HepG2 (cell line): Measurements from ENCODE around the gene TUBA4A. TPM values are rescaled to one million over a fixed set of nuclear protein-coding genes. Genes with fewer than 3 reads are reported as not detected.

Experiments
- ADNP ChIP-seq: sonication (generic); formaldehyde crosslinking; IDR thresholded peaks from 2 replicates; pipeline ENCODE4 v1.4.0; 2020; ENCODE audit warnings: missing genetic modification reagents
- CREB3 ChIP-seq: sonication (generic); formaldehyde crosslinking; IDR thresholded peaks from 2 replicates; pipeline ENCODE4 v1.5.0; 2020; ENCODE audit warnings: missing genetic modification reagents
- IKZF1 ChIP-seq: fragments of 450-650 bp; IDR thresholded peaks from 2 replicates; pipeline ENCODE4 v1.7.1; 2016
- KLF16 ChIP-seq, 2 experiments: sonication (generic) in 1 of 2; formaldehyde crosslinking in 1 of 2; IDR thresholded peaks; 2 replicates each; pipeline versions ENCODE4 v1.6.1 to v1.8.0; 2016 to 2023; ENCODE audit warnings: missing genetic modification reagents in 2 of 2, missing compliant biosample characterization in 1 of 2
- NCOA1 ChIP-seq: sonication (generic); formaldehyde crosslinking; IDR thresholded peaks from 2 replicates; pipeline ENCODE4 v1.9.0; 2021; ENCODE audit warnings: missing genetic modification reagents
- SRSF4 ChIP-seq: fragments of 200-400 bp; formaldehyde crosslinking; IDR thresholded peaks from one replicate; pipeline ENCODE4 v1.6.1; 2018; ENCODE audit warnings: mild to moderate bottlenecking, low read depth, low read length, moderate library complexity; ENCODE audit not compliant: poor library complexity, severe bottlenecking
- ZBTB8A ChIP-seq: sonication (generic); formaldehyde crosslinking; IDR thresholded peaks from 2 replicates; pipeline ENCODE4 v1.4.0; 2020; ENCODE audit warnings: mild to moderate bottlenecking, low read depth, missing genetic modification reagents, borderline replicate concordance
- ZNF136 ChIP-seq: sonication (generic); formaldehyde crosslinking; IDR thresholded peaks from 2 replicates; pipeline ENCODE4 v1.8.1; 2022; ENCODE audit warnings: low read depth, mild to moderate bottlenecking, moderate library complexity, missing genetic modification reagents
- ZSCAN31 ChIP-seq: sonication (generic); formaldehyde crosslinking; IDR thresholded peaks from 2 replicates; pipeline ENCODE4 v1.5.0; 2020; ENCODE audit warnings: low read depth, mild to moderate bottlenecking, missing genetic modification reagents
- ZUFSP ChIP-seq: sonication (generic); formaldehyde crosslinking; IDR thresholded peaks from 2 replicates; pipeline ENCODE4 v1.9.0; 2021; ENCODE audit warnings: missing genetic modification reagents, mild to moderate bottlenecking, borderline replicate concordance
- polyA plus RNA-seq, 8 experiments: library from polyadenylated mRNA; depleted of rRNA in 3 of 8; stranded (reverse) in 7 of 8; unstranded in 1 of 8; fragments of >200 nt; fragmentation: Illumina TruSeq in 4 of 8; extraction: Trizol in 4 of 8; gene quantifications; 2 replicates each; pipeline versions ENCODE4 v1.2.1 to v1.2.3, GENCODE V29; 2011 to 2016; ENCODE audit warnings: low read depth in 4 of 8, missing spikeins in 1 of 8, mixed read lengths in 1 of 8; ENCODE audit not compliant: insufficient read depth in 1 of 8
- total RNA-seq, 5 experiments: library from RNA; depleted of rRNA; stranded (reverse); fragments of >200 nt; fragmentation: Illumina TruSeq; extraction: Trizol; gene quantifications; 2 replicates each; pipeline ENCODE4 v1.2.3, GENCODE V29; 2016; ENCODE audit warnings: low read depth in 1 of 5
- TF ChIP-seq, protein P1 (sequence below): sonication (generic); formaldehyde crosslinking; IDR thresholded peaks from 2 replicates; pipeline ENCODE4 v1.4.0; 2020; ENCODE audit warnings: missing genetic modification reagents
- TF ChIP-seq, protein P2 (sequence below): sonication (generic); formaldehyde crosslinking; IDR thresholded peaks from 2 replicates; pipeline ENCODE4 v1.5.0; 2020; ENCODE audit warnings: missing genetic modification reagents, mild to moderate bottlenecking, borderline replicate concordance
- TF ChIP-seq, protein P3 (sequence below): sonication (generic); formaldehyde crosslinking; IDR thresholded peaks from 2 replicates; pipeline ENCODE4 v1.5.0; 2020; ENCODE audit warnings: missing genetic modification reagents
- TF ChIP-seq, protein P4 (sequence below): sonication (generic); formaldehyde crosslinking; IDR thresholded peaks from 2 replicates; pipeline ENCODE4 v1.9.0; 2022; ENCODE audit warnings: low read depth, missing genetic modification reagents
- TF ChIP-seq, protein P5 (sequence below): sonication (generic); formaldehyde crosslinking; IDR thresholded peaks from 2 replicates; pipeline ENCODE4 v1.4.0; 2020; ENCODE audit warnings: mild to moderate bottlenecking, missing genetic modification reagents

The TUBA4A gene
- total and polyA plus RNA-seq, 2 of the 13 experiments (the other 11 are each of a cell fraction or from before 2014, with no cell fraction given), result 1.3 to 12.7 TPM

DNA sequence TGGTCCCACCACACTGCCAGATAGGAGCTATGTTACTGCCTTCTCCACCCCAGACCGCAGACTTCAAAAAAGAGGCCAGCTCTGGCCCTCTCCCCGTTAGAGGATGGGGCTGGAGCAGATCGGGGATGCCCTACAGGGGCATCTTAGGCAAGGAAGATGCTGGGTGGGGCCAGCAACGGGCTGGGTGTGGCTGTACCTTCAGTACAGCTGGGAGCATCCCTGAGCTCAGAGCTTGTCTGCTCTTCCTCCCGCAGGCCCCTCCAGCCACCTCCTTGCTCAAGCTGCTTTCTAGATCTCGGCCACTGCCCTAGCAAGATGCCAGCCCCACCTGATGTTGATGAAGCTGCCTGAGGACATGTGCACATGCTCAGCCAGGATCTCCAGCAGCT lies 45.6 kb upstream of the TUBA4A start (continued):
- TF ChIP-seq, protein P1, sequence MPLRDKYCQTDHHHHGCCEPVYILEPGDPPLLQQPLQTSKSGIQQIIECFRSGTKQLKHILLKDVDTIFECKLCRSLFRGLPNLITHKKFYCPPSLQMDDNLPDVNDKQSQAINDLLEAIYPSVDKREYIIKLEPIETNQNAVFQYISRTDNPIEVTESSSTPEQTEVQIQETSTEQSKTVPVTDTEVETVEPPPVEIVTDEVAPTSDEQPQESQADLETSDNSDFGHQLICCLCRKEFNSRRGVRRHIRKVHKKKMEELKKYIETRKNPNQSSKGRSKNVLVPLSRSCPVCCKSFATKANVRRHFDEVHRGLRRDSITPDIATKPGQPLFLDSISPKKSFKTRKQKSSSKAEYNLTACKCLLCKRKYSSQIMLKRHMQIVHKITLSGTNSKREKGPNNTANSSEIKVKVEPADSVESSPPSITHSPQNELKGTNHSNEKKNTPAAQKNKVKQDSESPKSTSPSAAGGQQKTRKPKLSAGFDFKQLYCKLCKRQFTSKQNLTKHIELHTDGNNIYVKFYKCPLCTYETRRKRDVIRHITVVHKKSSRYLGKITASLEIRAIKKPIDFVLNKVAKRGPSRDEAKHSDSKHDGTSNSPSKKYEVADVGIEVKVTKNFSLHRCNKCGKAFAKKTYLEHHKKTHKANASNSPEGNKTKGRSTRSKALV (CRISPR knock-in tag), result no peak
- TF ChIP-seq, protein P2, sequence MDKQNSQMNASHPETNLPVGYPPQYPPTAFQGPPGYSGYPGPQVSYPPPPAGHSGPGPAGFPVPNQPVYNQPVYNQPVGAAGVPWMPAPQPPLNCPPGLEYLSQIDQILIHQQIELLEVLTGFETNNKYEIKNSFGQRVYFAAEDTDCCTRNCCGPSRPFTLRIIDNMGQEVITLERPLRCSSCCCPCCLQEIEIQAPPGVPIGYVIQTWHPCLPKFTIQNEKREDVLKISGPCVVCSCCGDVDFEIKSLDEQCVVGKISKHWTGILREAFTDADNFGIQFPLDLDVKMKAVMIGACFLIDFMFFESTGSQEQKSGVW, result no peak
- TF ChIP-seq NCOA1 (CRISPR knock-in tag) (no peak), ADNP (CRISPR knock-in tag) (no peak), ZBTB8A (CRISPR knock-in tag) (0 out of 2 replicates have a peak, but pooled peaks have one; percentile 12), SRSF4 (no peak), IKZF1 (no peak), CREB3 (no peak), KLF16 (CRISPR knock-in tag; IDR thresholded peaks at IDR 0.05) (0 out of 4 replicates have a peak, but pooled peaks of 1 of the 2 experiments have one; percentile 73), ZSCAN31 (no peak), ZNF136 (CRISPR knock-in tag) (0 out of 2 replicates have a peak, but pooled peaks have one; percentile 10), ZUFSP (no peak)
- TF ChIP-seq, protein P3, sequence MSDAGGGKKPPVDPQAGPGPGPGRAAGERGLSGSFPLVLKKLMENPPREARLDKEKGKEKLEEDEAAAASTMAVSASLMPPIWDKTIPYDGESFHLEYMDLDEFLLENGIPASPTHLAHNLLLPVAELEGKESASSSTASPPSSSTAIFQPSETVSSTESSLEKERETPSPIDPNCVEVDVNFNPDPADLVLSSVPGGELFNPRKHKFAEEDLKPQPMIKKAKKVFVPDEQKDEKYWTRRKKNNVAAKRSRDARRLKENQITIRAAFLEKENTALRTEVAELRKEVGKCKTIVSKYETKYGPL (CRISPR knock-in tag), result no peak
- TF ChIP-seq, protein P4, sequence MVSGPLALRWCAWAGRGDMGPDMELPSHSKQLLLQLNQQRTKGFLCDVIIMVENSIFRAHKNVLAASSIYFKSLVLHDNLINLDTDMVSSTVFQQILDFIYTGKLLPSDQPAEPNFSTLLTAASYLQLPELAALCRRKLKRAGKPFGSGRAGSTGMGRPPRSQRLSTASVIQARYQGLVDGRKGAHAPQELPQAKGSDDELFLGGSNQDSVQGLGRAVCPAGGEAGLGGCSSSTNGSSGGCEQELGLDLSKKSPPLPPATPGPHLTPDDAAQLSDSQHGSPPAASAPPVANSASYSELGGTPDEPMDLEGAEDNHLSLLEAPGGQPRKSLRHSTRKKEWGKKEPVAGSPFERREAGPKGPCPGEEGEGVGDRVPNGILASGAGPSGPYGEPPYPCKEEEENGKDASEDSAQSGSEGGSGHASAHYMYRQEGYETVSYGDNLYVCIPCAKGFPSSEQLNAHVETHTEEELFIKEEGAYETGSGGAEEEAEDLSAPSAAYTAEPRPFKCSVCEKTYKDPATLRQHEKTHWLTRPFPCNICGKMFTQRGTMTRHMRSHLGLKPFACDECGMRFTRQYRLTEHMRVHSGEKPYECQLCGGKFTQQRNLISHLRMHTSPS (CRISPR knock-in tag), result no peak
- TF ChIP-seq, protein P5, sequence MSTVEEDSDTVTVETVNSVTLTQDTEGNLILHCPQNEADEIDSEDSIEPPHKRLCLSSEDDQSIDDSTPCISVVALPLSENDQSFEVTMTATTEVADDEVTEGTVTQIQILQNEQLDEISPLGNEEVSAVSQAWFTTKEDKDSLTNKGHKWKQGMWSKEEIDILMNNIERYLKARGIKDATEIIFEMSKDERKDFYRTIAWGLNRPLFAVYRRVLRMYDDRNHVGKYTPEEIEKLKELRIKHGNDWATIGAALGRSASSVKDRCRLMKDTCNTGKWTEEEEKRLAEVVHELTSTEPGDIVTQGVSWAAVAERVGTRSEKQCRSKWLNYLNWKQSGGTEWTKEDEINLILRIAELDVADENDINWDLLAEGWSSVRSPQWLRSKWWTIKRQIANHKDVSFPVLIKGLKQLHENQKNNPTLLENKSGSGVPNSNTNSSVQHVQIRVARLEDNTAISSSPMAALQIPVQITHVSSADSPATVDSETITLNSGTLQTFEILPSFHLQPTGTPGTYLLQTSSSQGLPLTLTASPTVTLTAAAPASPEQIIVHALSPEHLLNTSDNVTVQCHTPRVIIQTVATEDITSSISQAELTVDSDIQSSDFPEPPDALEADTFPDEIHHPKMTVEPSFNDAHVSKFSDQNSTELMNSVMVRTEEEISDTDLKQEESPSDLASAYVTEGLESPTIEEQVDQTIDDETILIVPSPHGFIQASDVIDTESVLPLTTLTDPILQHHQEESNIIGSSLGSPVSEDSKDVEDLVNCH (CRISPR knock-in tag), result no peak
